ENCODE measurements around the gene EID2. TPM values are rescaled to one million over a fixed set of nuclear protein-coding genes. Genes with fewer than 3 reads are reported as not detected.

EID2 gene, protein sequence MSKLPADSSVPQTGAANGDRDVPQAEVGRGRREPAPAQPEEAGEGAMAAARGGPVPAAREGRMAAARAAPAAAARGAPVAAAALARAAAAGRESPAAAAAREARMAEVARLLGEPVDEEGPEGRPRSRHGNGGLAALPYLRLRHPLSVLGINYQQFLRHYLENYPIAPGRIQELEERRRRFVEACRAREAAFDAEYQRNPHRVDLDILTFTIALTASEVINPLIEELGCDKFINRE
- 9.7 and 14.8 TPM in 2 replicates for total RNA-seq (2014; rRNA removed)
- 10.6 TPM for polyA plus RNA-seq (2012)

GRCh38 chr19:39539518-39540332 lies at the start of gene EID2:
EID2 (minus strand) TSS chr19:39540161; CDS start chr19:39540079, 82 bp downstream.
- peak; percentile 90 for DNase-seq (ENCODE audit: low read depth)

GRCh38 chr19:39588066-39588465 lies 48.1 kb upstream of the EID2 start:
- no peak for DNase-seq (ENCODE audit: low read depth)

GRCh38 chr19:39587496-39587895 lies 47.5 kb upstream of the EID2 start:
- DNase-seq (ENCODE audit: low read depth), result no peak

- DNase-seq (ENCODE audit: low read depth), result no peak
Observed at GRCh38 chr19:39582891-39583625, 43.1 kb upstream of the EID2 start.

DNA sequence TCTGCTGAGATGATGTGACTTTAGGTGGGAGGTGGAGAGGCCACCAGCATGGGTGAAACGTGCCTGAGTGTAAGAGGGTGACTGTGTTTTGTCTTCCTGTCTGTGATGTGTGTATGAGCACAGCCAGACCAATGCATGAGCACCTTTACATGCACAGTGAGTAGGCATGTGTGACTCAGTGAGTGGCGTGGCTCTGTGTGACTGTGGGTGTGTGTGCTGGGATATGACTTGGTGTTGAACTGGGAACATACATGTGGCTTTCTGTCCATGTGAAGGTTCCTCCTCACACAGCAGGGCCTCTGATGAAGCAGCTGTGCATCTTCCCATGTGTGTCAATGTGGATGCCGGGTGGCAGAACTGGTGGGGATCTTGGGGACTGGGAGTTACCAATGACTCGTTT lies 42.5 kb upstream of the EID2 start:
- DNase-seq (ENCODE audit: low read depth), result no peak

- DNase-seq (ENCODE audit: low read depth), result peak; percentile 11
Observed at GRCh38 chr19:39568604-39569003, 28.6 kb upstream of the EID2 start.

GRCh38 chr19:39566064-39566463 lies 26.1 kb upstream of the EID2 start:
- DNase-seq (ENCODE audit: low read depth), result no peak

DNA sequence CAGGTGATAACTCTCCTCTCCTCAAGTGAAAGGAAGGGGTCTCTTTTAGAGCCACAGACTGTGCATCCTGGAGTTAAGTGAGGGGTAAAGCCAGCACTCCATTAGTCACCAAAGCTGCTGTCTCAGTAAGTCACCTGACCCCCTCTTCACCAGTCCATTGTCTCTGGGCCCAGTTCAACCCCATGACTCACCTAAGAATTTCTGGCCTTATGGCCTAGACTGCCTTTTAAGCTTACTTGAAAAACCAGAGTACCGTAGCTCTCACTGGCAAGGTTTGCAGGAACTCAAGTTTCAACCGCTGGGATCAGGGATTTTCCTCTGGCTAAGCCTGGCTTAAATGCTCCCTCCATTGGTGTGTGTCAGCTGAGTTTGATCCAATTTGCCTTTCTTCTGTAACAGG lies 23.4 kb upstream of the EID2 start:
- DNase-seq (ENCODE audit: low read depth), result peak; percentile 42

- DNase-seq (ENCODE audit: low read depth), result no peak
Observed at GRCh38 chr19:39558624-39559117, 18.7 kb upstream of the EID2 start.

DNA sequence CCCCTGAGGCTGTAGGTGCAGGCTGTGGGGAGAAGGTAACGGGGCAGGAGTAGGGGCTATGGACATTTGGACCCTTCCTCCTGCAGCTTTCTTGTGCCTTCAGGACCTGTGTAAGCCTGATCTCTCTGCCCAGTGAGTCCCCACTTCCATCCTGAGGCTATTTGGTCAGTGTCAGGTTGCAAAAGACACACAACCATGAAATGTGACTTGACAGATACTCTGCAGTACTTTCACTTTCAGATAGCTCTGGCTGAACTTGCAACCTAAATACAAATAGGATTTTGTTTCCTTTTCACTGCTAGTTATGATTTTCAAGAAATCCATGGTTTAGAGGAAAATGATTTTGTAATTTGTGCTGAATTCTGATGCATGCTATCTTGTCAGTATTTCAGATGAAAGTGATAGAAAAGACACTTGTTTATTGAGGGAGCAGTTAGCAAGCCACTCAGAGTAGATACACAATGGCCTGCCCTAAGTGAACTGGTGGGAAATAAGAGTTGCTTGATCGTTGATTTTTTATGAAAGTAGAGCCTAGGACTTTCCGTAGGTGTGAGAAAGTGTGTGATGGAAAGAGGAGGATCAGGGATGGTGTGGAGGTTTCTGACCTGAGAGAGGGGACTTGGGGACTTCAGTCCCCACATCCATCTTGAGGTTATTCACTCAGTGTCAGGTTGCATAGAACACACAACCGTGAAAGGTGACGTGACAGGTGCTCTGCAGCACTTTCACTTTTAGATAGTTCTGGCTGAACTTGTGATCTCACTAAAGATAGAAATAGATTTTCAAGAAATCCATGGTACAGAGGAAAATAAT lies 18.1 kb upstream of the EID2 start:
- DNase-seq (ENCODE audit: low read depth), result peak; percentile 26

GRCh38 chr19:39555883-39556282 lies 15.9 kb upstream of the EID2 start:
- DNase-seq (ENCODE audit: low read depth), result no peak

- DNase-seq (ENCODE audit: low read depth), result no peak
Observed at GRCh38 chr19:39554701-39555311, 14.8 kb upstream of the EID2 start.

DNA sequence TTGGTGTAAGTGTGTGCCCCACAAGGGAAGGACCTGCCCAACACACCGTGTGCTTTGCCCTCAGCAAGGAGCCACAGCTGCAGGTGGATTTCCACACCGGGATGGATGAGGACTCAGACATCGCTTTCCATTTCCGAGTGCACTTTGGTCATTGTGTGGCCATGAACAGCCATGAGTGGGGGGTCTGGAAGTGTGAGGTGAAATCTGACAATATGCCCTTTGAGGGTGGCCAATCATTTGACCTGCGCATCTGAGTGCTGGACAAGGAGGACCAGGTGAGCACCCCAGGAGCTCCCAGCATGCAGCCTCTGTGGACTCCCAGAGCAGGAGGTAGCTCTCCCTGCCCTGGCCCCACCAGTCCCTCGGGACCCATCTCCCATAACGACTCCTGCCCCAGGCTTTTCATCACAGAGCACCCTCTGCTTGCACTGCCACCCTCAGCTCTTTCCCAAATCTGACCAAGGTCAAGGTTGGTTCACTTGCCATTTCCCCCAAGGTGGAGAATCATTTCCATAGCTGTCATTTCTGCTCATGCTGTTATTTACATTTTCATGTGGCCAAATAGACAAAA lies 13.2 kb upstream of the EID2 start:
- DNase-seq (ENCODE audit: low read depth), result no peak

GRCh38 chr19:39550197-39550596 lies 10.2 kb upstream of the EID2 start:
- DNase-seq (ENCODE audit: low read depth), result no peak

- DNase-seq (ENCODE audit: low read depth), result no peak
Observed at GRCh38 chr19:39546599-39546998, 6.6 kb upstream of the EID2 start.

- DNase-seq (ENCODE audit: low read depth), result no peak
Observed at GRCh38 chr19:39544911-39545310, 5.0 kb upstream of the EID2 start.

- DNase-seq (ENCODE audit: low read depth), result peak; percentile 28
Observed at GRCh38 chr19:39544226-39544903, 4.4 kb upstream of the EID2 start.

DNA sequence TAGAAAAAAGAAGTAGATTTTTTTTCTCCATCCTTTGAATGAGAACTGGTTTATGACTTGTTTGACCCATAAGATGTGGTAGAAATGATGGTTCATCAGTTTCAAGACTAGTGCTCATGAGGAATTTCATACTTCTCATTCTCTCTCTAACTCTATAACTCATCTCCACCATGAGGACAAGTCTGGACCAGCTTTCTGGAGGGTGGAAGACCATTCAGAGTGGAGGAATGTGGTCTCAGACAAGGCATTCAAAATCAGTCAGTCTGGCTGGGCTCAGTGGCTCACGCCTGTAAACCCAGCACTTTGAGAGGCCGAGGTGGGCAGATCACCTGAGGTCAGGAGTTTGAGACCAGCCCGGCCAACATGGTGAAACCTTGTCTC lies 3.5 kb upstream of the EID2 start:
- DNase-seq (ENCODE audit: low read depth), result no peak

DNA sequence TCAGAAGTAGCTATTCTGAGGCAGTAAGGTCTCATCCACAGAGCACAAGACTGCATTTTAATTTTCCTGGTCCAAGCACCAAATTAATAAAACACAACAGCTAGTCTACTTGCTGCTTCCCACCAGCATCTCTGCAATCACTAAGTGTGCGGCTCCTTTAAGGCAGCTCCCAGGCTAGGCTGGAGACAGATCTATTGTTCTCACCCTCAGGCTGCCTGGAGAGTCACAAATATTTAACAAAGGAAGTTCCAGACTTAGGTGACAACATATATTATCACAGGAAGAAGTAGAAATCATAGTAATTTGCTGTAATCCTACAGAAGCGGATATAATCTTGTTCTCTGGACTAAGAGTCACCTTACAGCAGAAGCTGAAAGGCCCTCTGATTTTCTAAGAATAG lies 2.2 kb upstream of the EID2 start:
- no peak for DNase-seq (ENCODE audit: low read depth)

- DNase-seq (ENCODE audit: low read depth), result no peak
Observed at GRCh38 chr19:39540333-39540673, 342 bp upstream of the EID2 start.

Measured in LHCN-M2 (cell line).